ENCODE data around the gene C12orf54.

GRCh38 chr12:48454667-48455066, 27.6 kb upstream of the C12orf54 start:
- TF ChIP-seq EZH2 (IDR thresholded peaks at IDR 0.05; ENCODE audit: borderline replicate concordance, low read length): no peak
- peak; percentile 43 for TF ChIP-seq CTCF (IDR thresholded peaks at IDR 0.05; ENCODE audit: low read length)

All from OCI-LY1 (cell line).